WERI-Rb-1 (cell line): Measurements from ENCODE around the gene ACACA.

Experiments used
- DNase-seq: peaks from one replicate; pipeline ENCODE4 v3.0.0-alpha.2; 2020
- H3K27ac ChIP-seq: fragments of 250-450 bp; sonication (Bioruptor Pico); 2 replicates; pipeline ENCODE4 v1.5.1; 2020; ENCODE audit warnings: mild to moderate bottlenecking, moderate library complexity
- H3K27me3 ChIP-seq: fragments of 250-450 bp; sonication (Bioruptor Pico); 2 replicates; pipeline ENCODE4 v1.5.1; 2021; ENCODE audit warnings: mild to moderate bottlenecking, low read depth, moderate library complexity; ENCODE audit not compliant: insufficient read depth, severe bottlenecking
- H3K36me3 ChIP-seq: fragments of 250-450 bp; sonication (Bioruptor Pico); 2 replicates; pipeline ENCODE4 v1.5.1; 2020; ENCODE audit warnings: mild to moderate bottlenecking, moderate library complexity
- H3K4me3 ChIP-seq: 2 replicates; pipeline ENCODE4 v1.5.1; 2011; ENCODE audit warnings: low read depth, mild to moderate bottlenecking, control low read depth, low read length
- H3K9me3 ChIP-seq: fragments of 250-450 bp; sonication (Bioruptor Pico); 2 replicates; pipeline ENCODE4 v1.5.1; 2021; ENCODE audit warnings: mild to moderate bottlenecking, moderate library complexity; ENCODE audit not compliant: severe bottlenecking
- CTCF ChIP-seq: IDR thresholded peaks from 2 replicates; pipeline ENCODE4 v1.5.1; 2011; ENCODE audit warnings: low read depth, mild to moderate bottlenecking, control low read depth, inconsistent platforms, low read length

The ACACA gene

GRCh38 chr17:37045351-37045922 is 361.2 kb downstream of the ACACA start:
- Histone ChIP-seq H3K27me3 (no peaks in the 10 kb centered on the region), H3K9me3 (no peaks in the 10 kb centered on the region), H3K27ac (no peak overlapping the region), H3K36me3 (no peaks in the 10 kb centered on the region; the same call in 1 of the 2 replicates), H3K4me3 (no peak overlapping the region)
- no peak for TF ChIP-seq CTCF
- no peak for DNase-seq

DNA sequence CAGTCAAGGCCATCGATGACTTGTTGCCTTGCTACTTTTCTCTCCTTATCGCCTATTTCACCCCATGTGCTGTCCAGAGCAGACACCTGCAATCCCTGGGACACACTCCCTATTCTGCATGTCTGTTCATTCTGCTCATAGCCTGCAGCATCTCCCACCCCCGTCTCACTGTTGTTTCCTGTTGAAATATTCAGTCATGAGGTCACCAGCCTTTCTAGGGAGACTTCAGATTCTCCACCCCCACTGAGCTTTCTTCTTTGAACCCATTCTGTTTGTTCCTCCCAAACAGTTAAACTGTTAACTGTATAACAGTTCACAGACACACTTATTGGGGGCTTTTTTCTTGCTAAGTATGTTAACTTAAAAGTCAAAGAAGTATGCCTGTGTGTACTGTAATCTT is 363.4 kb downstream of the ACACA start:
- no peaks in the 10 kb centered on the region; the same call in 1 of the 2 replicates for H3K36me3 ChIP-seq
- no peak for DNase-seq

DNA sequence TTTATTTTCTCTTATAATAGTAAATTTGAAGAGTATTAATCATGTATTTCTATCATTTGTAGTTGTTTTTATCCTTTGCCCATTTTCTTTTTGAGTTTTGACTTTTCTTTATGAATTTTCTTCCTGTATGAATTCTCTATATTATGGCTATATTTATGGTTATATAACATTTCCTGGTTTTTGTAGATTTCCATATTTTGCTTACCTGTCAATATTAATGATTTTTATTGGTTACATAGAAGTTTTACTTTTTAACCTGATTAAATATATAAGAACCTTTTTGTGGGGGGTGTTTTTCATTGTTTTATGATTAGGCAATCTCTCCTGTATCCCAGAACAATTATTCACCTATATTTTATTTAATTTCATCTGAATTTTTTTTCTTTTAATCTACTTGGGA is 364.7 kb downstream of the ACACA start:
- Histone ChIP-seq H3K4me3 (no peak overlapping the region), H3K27me3 (no peaks in the 10 kb centered on the region), H3K27ac (no peak overlapping the region), H3K36me3 (no peaks in the 10 kb centered on the region; the same call in 1 of the 2 replicates), H3K9me3 (no peaks in the 10 kb centered on the region)
- DNase-seq: no peak
- no peak for TF ChIP-seq CTCF

More for the DNA sequence above, 363.4 kb downstream of the ACACA start:
- TF ChIP-seq CTCF: no peak
- Histone ChIP-seq H3K4me3 (no peak overlapping the region), H3K27me3 (no peaks in the 10 kb centered on the region), H3K27ac (no peak overlapping the region), H3K9me3 (no peaks in the 10 kb centered on the region)

DNA sequence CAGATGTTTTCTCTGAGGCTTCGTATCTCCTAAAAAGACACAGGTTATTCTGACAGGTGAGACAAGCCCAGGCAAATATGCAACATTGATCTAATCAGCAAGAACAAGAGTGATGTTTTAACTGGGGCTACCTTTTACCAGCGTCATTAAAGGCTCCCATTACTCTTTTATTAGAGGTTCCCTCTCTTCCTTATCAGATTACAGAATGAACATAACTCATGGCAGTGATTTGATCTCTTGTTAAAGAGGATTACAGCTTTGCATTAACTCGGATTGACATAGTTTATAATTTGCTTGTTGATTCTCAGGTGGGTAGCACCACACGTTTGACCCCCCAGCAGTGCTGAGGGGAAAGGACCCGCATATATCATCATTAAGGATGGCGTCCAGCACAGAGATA is 367.4 kb downstream of the ACACA start:
- no peak for DNase-seq
- no peak for TF ChIP-seq CTCF
- H3K36me3 ChIP-seq: no peaks in the 10 kb centered on the region

DNA sequence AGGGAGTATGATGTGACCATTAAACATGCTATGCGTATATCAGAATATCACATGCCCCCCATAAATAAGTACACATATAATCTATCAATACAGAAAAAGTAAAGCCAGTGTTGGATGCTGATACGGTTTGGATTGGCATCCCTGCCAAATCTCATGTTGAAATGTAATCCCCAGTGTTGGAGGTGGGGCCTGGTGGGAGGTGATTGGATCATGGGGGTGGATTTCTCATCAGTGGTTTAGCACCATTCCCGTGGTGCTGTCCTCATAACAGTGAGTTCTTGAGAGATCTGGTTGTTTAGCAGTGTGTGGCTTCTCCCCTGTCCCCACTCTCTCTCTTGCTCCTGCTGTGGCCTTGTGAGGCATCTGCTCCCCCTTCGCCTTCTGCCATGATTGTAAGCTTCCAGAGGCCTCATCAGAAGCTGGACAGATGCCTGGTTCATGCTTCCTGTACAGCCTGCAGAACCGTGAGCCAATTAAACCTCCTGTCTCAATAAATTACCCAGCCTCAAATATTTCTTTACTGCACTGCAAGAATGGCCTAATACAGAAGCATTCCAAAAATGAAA is 369.0 kb downstream of the ACACA start:
- Histone ChIP-seq H3K9me3 (no peaks in the 10 kb centered on the region), H3K27ac (no peak overlapping the region), H3K36me3 (no peaks in the 10 kb centered on the region), H3K27me3 (no peaks in the 10 kb centered on the region), H3K4me3 (no peak overlapping the region)
- TF ChIP-seq CTCF: no peak
- DNase-seq: no peak

More for the DNA sequence above, 367.4 kb downstream of the ACACA start:
- H3K9me3 ChIP-seq: no peaks in the 10 kb centered on the region
- no peaks in the 10 kb centered on the region for H3K27me3 ChIP-seq
- H3K4me3 ChIP-seq: no peak overlapping the region
- H3K27ac ChIP-seq: no peak overlapping the region
